Measurements from ENCODE around the gene CLDN7.

Gene CLDN7

GRCh38 chr17:7252176-7253043 lies 9.9 kb downstream of the CLDN7 start, which contains the start of gene ELP5:
TSS of gene ELP5 (plus strand) at chr17:7252215. CDS start at chr17:7252551, 336 bp downstream.
- TF ChIP-seq GATA2 (IDR thresholded peaks at IDR 0.05; ENCODE audit: low read depth, low read length) (no peak), GATA3 (IDR thresholded peaks at IDR 0.05; ENCODE audit: low read depth, low read length) (no peak)

DNA sequence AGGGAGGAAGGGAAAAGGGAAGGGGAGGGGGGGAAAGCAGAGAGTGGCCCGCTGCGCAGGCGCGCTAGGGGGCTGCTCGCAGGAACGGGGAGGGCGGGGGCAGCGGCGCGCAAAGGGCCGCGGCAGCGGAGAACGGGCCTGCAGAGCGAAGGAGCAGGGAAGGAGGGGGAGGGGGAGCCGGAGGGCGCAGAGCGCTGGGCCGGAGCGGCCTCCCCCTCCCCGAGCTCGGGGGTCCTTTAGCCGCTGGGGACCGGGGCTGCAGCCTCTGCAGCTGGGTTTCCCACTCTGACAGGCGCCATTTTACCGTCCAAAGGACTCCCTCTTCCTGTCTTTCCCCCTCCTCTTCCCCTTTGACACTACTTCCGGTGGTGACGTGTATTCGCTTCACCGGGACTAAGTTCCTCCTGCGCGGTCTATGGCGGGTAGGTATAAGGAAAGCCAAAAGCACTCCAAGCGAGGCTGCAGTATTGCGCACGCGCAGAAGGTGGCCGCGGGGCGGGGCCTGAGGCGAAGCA lies 10.6 kb downstream of the CLDN7 start, which contains the start of gene CTDNEP1:
Gene CTDNEP1 (minus strand): TSS at position 74 of the 515 bp plus-strand sequence. CDS start 438 bp downstream, outside the sequence.
- TF ChIP-seq GATA3 (IDR thresholded peaks at IDR 0.05; ENCODE audit: low read depth, low read length) (no peak), GATA2 (IDR thresholded peaks at IDR 0.05; ENCODE audit: low read depth, low read length) (no peak)

DNA sequence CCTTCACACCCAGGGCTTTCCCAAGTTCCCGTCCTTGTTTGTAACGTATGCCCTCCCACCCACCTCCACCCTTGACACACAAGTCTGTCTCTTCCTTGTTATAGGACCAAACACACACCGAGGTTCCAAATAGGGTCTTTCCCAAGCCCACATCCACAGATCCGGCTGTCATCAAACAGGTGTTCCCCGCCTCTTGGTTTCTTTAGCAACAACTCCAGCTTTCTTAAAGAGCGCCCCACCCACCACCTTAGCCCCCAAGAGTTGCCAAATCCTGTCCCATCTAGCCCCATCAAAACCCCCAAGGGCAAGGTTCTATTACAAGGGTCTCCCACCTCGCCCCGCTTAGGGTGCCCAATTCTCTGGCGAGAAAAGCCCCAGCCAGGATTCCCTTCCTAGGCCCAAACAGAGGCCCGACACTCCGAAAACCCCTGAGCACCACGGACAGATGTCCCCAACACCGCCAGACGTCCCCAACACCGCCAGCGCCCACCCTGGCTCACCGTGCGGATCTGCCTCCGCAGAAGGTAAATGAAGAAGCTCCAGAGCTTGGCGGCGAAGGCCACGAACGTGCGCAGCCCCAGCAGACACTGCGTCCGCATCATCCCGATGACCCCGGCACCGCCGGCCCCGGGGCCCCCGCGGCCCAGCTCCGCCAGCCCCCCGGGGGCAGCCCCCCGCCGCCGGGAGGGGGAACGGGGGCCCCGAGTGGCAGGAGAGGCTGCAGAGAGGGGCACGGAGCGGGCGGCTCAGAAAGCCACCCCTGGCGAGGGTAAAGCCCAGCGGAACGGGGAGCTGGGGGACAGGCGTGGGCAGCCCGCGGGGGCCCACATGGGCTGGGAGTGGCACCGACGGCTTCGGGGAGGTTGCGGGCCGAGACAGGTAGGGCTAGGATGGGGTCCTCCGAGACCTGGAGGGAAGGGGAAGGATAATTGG lies 11.3 kb downstream of the CLDN7 start:
- TF ChIP-seq GATA2 (IDR thresholded peaks at IDR 0.05; ENCODE audit: low read depth, low read length) (no peak), GATA3 (IDR thresholded peaks at IDR 0.05; ENCODE audit: low read depth, low read length) (no peak)

DNA sequence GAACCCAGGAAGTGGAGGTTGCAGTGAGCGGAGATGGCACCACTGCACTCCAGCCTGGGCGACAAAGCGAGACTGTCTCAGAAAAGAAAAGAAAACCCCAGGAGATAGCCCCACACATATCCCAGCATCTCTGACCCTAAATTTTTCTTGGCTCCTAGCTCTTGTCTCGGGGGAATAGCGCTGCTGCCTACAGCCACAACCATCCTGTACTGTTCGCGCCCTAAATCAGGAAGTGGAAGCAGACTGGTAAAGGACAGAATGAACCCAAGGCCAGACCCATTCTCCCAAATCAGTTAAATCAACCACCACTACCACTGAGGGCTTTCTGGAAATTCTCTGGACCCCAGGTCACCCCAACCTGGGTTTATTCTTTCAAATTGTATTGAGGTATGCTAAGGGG lies 12.4 kb downstream of the CLDN7 start:
- no peak for TF ChIP-seq GATA2 (IDR thresholded peaks at IDR 0.05; ENCODE audit: low read depth, low read length)
- no peak for TF ChIP-seq GATA3 (IDR thresholded peaks at IDR 0.05; ENCODE audit: low read depth, low read length)

GRCh38 chr17:7249214-7249613 lies 13.1 kb downstream of the CLDN7 start:
- TF ChIP-seq GATA2 (IDR thresholded peaks at IDR 0.05; ENCODE audit: low read depth, low read length), result no peak
- TF ChIP-seq GATA3 (IDR thresholded peaks at IDR 0.05; ENCODE audit: low read depth, low read length), result no peak

- TF ChIP-seq GATA3 (IDR thresholded peaks at IDR 0.05; ENCODE audit: low read depth, low read length) (no peak), GATA2 (IDR thresholded peaks at IDR 0.05; ENCODE audit: low read depth, low read length) (no peak)
Observed at GRCh38 chr17:7248796-7249195, 13.5 kb downstream of the CLDN7 start.

- TF ChIP-seq GATA2 (IDR thresholded peaks at IDR 0.05; ENCODE audit: low read depth, low read length) (no peak), GATA3 (IDR thresholded peaks at IDR 0.05; ENCODE audit: low read depth, low read length) (no peak)
Observed at GRCh38 chr17:7246779-7247178, 15.5 kb downstream of the CLDN7 start.

DNA sequence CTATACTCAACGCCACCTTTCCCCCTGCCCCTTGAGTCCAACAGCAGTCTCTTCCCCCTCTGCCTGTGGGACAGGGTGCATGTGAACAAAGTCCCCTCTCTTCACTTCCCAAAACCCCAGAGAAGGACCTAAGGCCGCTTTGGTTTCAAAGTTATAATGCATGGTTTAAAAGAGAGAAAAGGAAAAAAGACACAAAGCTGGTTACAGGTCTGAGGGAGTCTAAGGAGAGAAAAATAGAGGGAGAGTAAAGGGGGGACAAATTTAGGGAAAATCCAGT lies 18.9 kb downstream of the CLDN7 start:
- TF ChIP-seq GATA2 (IDR thresholded peaks at IDR 0.05; ENCODE audit: low read depth, low read length) (no peak), GATA3 (IDR thresholded peaks at IDR 0.05; ENCODE audit: low read depth, low read length) (no peak)

DNA sequence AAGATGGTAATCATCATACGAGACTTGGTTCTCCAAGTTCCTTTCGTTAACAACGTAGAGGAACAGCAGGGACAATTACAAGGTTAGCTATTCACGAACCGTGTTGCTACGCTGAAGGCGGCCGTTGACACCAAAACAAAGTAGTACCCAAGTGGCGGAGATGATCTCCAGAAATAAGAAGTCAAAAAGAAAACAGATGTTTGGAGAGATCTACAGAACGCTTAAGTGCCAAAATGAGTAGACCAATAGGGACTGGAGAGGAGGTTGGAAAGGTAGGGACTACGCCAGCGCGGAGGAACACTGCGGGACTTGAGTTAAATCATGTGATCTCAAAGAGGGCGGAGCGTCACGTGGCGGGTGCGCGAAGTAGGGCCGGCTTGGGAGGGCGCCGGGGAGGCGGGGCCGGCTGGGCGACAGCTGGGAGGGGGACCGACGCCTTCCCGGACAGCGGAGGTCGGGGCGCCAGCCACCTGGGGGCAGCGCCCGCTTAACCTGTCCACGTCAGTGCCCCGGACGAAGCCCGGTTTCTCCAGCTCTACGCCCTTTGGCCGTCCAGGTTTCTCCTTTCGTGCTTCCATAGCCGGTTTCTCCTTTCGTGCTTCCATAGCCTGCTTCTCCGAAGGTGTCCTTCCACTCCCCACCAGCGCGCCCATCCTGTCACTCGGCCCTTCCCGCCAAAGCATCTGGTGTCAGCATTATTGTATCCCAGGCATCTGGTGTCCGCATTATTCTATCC lies 19.4 kb downstream of the CLDN7 start:
- TF ChIP-seq GATA3 (IDR thresholded peaks at IDR 0.05; ENCODE audit: low read depth, low read length), result no peak
- no peak for TF ChIP-seq GATA2 (IDR thresholded peaks at IDR 0.05; ENCODE audit: low read depth, low read length)

GRCh38 chr17:7241783-7242716 lies 20.2 kb downstream of the CLDN7 start, which contains the start of gene GABARAP:
TSS of gene GABARAP (minus strand) at chr17:7242449. CDS start at chr17:7242330, 119 bp downstream.
- TF ChIP-seq GATA3 (IDR thresholded peaks at IDR 0.05; ENCODE audit: low read depth, low read length), result no peak
- TF ChIP-seq GATA2 (IDR thresholded peaks at IDR 0.05; ENCODE audit: low read depth, low read length), result no peak

- no peak for TF ChIP-seq GATA3 (IDR thresholded peaks at IDR 0.05; ENCODE audit: low read depth, low read length)
- TF ChIP-seq GATA2 (IDR thresholded peaks at IDR 0.05; ENCODE audit: low read depth, low read length), result no peak
Observed at GRCh38 chr17:7241090-7241733, 21.1 kb downstream of the CLDN7 start.

- TF ChIP-seq GATA3 (IDR thresholded peaks at IDR 0.05; ENCODE audit: low read depth, low read length) (no peak), GATA2 (IDR thresholded peaks at IDR 0.05; ENCODE audit: low read depth, low read length) (no peak)
Observed at GRCh38 chr17:7240375-7240774, 21.9 kb downstream of the CLDN7 start.

Measured in SH-SY5Y (cell line).